NCI-H2107 treated with DMSO at 0.1 percent for 48 hours (cell line): ENCODE results near the gene SNX21.

Experiments
- DNase-seq: peaks from one replicate; lab custom pipeline; 2025; ENCODE audit not compliant: unreplicated experiment; lab: John Stamatoyannopoulos, UW

The SNX21 gene

DNA sequence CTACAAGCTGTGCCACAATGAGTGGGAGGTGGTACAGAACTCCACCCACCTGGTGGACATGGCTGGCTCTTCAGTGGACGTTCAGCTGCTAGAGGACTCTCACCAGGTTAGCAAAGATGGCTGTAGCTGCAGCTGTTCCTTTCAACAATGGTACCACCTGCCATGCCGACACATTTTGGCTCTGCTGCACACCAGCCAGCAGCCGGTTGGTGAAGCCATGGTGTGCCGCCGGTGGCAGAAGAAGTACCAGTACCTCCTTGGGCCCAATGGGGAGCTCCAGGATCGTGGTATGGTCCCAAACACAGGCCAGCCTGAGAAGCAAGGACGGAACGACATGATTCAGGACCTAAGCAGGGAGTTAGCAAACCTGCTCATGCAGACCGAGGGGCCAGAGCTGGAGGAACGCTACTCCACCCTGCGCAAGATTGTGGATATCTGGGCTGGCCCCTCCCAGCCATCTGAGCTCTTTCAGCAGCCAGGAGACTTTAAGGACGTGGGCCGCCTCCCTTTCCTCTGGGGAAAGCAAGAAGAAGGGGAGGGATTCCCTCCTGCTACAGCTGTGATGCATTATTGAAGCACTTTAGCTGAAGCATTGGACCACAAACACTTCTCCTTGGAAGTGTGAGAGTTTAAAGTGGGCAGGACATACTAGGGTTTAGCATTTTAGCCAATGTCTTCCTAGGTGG lies 44.6 kb downstream of the SNX21 start:
- no peak for DNase-seq

DNA sequence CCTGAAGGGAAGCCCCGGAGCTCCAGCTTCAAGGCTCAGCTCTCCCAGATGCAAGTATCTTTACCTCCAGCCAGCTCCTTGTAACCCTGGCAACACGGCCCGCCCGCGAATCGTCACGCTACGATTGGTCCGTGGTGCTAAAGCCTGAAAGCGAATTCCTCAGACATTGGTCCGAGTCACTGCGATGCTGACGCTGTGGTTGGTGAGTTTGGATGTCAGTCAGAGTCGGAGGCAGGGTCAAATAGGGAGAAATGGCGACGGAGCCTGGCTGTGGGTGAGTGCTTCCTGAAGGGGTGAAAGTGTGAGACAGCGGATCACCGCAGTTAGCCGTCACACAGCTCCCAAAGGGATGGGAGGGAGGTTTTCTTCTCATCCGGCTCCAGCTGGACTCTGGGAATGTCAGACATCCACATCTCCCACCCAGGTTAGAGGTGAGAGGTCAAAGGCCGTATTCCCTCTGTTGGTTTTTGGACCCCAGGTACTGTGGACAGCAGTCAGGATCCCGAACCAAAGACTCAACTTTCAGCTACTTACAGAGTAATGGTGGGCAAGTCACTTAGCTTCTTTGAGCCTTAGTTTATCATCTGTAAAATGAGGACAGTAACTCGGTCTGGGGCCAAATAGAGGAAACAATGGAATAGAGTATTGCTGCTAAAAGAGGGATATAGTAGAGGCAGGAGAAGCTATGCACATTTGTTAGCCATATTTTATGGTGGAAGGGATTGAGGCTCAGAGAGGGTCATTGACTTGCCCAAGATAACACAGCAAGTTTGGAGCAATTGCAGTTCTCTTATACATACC lies 47.6 kb downstream of the SNX21 start, which contains the start of gene ZSWIM1:
Gene ZSWIM1 (plus strand): TSS at position 240 of the 801 bp plus-strand sequence. CDS start 1,366 bp downstream, outside the sequence.
- DNase-seq: peak; percentile 68

DNA sequence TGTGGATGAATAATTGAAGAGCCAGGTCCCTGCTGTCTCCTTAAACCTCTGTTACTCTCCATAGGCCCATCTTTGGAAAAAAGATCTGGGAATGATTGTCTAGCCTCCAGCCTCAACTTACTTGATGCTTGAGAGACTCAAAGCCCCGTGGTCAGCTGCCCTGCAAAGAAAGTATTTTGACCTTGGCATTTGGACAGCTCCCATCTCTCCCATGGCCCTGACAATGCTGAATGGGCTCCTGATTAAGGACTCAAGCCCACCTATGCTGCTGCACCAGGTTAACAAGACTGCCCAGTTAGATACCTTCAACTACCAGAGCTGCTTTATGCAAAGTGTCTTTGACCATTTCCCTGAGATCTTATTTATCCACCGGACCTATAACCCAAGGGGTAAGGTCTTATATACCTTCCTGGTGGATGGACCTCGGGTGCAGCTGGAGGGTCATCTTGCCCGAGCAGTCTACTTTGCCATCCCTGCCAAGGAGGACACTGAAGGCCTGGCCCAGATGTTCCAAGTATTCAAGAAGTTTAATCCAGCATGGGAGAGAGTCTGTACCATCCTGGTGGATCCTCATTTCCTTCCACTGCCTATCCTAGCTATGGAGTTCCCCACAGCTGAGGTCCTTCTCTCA lies 49.0 kb downstream of the SNX21 start:
- DNase-seq: no peak

DNA sequence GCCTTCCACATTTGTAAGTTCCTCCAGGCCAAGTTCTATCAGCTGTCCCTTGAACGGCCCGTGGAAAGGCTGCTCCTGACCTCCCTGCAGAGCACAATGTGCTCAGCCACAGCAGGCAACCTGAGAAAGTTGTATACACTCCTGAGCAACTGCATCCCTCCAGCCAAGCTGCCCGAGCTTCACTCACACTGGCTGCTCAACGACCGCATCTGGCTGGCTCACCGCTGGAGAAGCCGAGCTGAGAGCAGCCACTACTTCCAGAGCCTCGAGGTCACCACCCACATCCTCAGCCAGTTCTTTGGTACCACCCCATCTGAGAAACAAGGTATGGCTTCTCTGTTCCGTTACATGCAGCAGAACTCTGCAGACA lies 49.5 kb downstream of the SNX21 start:
- no peak for DNase-seq

DNA sequence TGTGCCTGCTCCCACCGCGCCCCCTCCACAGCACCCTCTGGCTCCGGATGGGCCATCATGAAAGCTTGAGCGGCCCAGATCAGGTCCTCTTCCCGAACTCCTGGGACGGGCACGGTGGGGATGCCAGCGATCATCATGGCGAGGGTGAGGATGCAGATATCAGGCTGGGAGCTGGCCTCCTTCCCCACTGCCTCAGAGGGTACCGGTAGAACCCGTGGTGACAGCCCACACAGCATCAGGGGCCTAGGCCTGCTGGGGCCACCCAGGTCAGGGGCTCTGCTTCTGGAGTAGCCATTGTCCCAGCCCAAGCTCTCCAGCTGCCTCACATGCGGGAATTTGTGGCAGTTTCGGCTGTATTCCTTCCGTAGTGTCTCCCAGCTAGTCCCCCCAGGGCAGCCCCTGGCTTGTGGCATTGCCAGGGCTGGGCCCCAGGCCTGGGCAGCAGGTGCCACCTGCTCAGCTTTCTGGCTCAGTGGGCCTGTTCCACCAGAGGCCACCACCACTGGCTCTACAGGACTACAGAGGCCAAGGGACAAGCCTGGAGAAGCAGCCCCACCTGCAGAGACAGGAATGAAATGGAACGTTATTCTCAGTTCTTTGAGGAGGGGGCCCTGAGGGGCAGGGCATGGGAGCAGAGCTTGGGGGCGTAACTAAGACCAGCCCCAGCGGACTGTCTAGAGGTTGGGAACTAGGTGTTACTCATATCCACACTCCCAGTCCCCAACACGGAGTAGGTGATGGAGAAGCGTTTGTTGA lies 53.2 kb downstream of the SNX21 start:
- DNase-seq: no peak

DNA sequence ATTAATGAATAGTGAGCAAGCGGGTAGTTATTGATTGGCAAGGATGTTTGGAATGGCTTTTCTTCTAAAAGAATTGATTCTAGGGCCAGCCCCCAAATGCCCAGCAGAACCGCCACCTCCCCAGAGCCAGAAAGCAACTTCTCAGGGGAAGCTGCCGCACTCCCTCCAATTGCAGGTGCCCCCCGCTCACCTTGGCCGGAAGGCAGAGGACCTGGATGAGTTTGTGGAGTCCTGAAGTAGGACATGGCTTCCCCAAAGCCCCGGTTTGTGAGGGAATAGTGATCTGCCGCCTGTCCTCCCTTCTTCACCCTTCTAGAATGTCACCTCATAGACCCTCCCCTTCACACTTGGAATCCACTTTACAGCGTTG lies 53.7 kb downstream of the SNX21 start, which contains the start of gene SPATA25:
Gene SPATA25 (minus strand): TSS at position 277 of the 370 bp plus-strand sequence. CDS start 32 bp downstream, at position 245.
- DNase-seq: no peak

DNA sequence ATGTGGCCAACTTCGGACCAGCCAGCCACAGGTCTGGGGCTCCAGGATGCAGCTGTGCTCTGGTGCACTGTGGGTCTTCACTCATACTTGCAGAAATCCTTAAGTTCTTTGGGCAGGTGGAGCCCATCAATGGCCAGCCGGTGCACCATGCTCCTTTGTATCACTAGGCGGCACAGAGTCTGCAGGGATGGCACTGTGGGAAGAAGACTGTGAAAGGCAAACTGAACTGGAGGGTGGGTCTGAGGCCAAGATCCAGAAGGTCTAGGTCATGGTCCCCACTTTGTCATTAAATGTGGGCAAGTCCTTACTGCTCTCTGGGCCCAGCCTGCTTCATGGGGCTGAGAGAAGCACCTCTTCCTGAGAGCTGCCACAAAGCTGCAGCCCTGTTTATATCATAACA lies 55.1 kb downstream of the SNX21 start:
- no peak for DNase-seq

DNA sequence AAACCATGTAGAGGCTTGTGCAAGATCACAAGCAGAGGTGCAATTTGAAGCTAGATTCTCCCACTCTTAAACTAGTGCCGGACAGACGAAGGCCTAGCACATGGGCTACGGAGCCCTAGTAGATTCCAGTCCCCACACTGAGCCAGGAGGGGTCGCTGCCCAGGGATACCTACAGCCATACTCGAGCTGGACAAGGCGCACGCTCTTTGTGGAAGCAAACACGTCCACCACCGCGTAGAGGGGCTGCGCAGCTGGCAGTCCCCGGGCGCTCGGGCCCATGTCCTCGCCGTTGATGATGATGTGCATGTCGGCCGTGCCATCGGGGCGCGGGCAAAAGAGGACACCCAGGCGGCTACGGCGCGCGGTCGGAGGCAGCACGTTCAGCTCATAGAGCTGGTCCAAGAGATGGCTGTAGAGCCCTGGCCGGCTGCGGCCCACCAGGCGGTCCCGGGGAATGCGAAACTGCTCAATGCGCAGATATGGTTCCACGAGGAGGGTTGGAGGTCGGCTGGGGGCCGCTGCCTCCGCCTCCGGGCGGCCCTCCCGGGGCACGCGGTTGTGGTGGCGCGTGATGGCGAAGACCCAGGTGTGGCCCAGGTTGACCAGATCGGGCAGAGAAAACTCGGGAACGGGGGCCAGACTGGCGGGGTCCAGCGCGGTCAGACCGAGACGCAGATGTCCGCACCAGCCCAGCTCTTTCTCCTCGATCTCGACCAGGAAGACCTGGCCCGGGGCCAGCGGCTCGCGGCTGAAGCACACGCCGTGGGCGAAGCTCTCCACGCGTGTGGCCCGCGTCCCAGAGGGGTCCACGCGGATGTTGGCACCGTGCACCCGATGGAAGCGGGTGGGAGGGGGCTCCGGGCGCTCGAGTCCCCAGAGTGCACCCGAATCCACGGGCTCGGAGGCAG lies 56.7 kb downstream of the SNX21 start:
- no peak for DNase-seq

DNA sequence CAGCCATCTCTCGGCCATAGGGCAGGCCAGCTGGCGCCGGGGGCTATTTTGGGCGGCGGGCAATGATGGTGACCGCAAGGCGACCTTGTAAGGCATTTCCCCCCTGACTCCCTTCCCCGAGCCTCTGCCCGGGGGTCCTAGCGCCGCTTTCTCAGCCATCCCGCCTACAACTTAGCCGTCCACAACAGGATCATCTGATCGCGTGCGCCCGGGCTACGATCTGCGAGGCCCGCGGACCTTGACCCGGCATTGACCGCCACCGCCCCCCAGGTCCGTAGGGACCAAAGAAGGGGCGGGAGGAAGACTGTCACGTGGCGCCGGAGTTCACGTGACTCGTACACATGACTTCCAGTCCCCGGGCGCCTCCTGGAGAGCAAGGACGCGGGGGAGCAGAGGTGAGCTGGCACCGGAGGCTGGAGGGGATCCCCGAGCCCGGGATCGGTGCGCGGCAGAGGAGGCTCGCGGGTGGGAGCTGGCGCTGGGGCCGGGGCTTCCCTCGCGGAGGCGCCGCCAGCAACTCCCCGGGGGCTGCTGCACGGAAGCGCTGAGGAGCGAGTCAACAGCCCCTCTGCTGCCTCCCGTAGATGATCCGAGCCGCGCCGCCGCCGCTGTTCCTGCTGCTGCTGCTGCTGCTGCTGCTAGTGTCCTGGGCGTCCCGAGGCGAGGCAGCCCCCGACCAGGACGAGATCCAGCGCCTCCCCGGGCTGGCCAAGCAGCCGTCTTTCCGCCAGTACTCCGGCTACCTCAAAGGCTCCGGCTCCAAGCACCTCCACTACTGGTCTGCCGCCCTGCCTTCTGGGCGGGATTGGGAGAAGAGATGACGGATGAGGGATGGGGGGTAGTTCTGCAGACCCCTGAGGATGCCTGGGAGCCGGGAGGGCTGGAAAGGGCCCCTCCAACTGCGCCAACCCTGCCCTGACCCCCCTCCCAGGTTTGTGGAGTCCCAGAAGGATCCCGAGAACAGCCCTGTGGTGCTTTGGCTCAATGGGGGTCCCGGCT lies 57.7 kb downstream of the SNX21 start, which contains the start of the genes CTSA and NEURL2:
Gene CTSA (plus strand): TSS at position 351 of the 999 bp plus-strand sequence. CDS start 234 bp downstream, at position 585.
Gene NEURL2 (minus strand): TSS at position 224 of the 999 bp plus-strand sequence. CDS start 217 bp downstream, at position 7.
- DNase-seq: no peak

DNA sequence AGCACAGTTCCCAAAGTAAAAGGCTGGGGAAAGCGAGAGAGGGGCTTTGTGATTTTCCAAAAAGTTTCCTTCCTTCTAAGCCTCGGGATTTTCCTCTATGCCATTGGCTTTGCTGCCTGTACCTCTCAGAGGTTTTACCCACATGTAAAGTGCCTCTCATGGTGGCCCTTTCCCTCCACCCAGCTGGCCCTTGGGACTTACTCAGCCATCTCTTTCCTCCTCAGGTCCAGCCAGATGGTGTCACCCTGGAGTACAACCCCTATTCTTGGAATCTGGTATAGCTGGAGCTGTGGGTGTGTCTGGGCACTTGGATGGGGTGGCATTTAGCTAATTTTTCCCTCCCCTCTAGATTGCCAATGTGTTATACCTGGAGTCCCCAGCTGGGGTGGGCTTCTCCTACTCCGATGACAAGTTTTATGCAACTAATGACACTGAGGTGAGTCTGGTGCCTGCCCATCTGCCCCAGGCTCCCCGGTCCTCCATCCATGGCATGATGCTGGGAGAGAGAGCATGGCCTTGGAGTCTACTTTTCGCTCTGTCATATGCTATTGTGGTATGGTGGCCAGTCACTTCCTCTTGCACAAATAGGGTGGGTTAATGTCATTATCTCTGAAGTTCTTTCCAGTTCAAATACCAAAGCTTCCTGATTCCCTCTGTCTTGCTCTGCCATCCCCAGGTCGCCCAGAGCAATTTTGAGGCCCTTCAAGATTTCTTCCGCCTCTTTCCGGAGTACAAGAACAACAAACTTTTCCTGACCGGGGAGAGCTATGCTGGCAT lies 58.6 kb downstream of the SNX21 start:
- DNase-seq: no peak
